SKM-1 (cell line): Measurements from ENCODE around the gene ROPN1L.
"Not testable (repeated sequence)": the region's sequence is repeated elsewhere in the genome, so short reads cannot be mapped to it uniquely, and the experiment has no call there.

Experiments
- DNase-seq: peaks from one replicate; lab custom pipeline; 2025; ENCODE audit not compliant: unreplicated experiment; lab: John Stamatoyannopoulos, UW

Gene ROPN1L

DNA sequence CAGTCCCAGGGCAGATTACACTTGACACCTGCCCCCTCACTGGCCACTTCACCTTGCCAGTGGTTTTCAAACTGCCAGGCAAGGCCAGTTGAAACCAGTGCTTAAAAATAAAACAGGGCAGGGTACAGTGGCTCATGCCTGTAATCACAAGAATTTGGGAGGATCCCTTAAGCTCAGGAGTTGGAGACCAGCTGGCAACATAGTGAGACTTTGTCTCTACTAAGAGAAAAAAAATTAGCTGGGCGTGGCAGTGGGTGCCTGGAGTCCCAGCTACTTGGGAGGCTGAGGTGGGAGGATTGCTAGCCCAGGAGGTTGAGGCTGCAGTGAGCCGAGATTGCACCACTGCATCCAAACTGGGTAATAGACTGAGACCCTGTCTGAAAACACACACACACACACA lies 58.1 kb downstream of the ROPN1L start:
- DNase-seq = no peak

DNA sequence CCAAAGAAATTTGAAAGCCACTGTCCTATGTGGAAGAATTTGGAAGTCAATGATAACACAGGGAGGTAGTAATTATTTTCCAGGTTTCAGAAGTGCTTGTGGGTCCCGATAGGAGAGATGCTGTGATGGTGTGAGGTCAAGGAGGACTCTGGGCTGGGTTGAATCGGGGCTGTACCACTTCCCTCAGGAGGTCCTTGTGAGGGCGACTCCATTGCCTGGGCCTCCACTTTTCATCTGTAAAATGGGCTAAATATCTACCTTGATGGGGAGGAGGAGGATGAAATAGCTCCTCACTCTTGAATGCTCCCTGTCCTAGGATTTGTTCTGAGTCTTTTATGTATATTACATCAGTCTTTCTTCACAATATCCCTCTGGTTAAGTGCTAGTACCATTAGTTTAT lies 59.0 kb downstream of the ROPN1L start:
- DNase-seq = no peak

DNA sequence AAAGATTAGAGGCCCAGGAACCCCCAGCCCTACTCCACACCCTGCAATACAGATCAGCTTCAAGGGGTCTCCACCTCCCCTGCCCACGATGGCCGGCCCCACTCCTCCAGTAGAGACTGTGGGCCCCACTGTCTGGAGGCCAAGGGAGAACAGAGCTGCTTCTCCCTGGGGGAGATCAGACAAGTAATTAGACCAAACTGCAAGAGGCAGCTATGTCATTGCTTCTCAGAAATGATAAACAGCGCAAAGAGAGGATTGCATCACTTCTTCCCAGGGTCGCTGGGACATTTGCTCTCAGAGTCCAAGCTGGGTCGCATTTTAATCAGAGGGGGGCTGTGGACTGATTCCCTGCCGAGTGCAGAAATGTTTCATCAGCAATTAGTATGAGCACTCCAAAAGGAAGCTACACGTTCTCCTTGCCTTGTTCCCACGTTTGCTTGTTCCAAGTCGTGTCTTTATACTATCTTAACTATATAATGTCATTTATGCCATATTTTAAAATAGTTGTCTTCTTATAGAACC lies 59.9 kb downstream of the ROPN1L start:
- DNase-seq = no peak

DNA sequence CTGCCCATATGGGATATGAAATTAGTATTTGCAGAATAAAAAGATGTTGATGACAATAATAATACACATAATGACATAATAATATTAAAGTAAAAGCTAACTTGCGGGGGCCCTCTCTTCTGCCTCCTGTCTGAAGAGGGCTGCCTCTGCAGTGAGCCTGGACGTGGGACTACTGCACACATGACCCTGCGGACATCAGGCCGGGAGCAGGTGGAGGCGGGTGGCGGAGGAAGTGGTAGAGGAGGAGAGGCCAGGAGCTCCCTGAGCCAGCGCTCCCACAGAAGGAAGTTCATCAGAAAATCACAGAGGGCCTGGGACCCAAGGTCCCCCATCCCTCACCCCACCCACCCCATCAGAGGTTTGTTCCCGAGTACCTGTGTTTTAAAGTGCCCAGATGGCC lies 60.5 kb downstream of the ROPN1L start:
- no peak for DNase-seq

DNA sequence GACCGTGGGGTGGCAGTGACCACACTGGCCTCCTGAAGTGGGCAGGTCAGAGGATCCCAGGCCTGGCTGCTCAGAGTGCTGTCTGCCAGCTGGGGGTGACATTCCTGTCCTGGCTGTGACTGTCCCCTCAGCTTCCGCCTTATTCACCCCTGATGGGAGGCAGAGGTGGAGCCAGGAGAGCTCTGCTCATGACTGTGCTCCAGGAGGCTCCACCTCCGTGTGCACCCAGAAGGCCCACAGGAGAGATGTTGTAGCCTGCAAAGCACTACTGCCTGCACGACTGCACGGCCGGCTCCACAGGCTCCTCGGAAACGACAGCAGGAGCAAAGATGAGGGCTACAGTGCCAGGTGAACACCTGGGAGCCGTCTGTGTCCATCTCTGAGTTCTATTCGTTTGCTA lies 60.9 kb downstream of the ROPN1L start:
- DNase-seq = no peak

DNA sequence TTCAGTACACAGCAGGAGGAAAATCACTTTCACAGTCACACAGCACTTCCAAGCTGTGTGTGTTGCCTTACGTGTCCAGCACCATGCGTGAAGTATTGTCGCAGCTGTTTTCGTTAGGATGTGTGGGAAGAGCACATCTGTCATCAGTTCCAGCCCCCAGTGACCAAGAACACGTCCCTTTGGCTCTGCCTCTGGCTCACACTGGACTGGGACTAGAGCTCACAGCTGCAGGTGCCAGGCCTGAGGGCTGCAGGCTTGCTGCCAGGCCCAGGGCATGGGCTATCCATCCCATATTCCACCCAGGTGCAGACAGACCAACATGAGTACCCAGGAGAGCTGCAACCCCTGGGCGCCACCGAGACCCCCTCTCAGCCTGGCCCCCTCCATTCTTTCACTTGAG lies 61.6 kb downstream of the ROPN1L start:
- no peak for DNase-seq

DNA sequence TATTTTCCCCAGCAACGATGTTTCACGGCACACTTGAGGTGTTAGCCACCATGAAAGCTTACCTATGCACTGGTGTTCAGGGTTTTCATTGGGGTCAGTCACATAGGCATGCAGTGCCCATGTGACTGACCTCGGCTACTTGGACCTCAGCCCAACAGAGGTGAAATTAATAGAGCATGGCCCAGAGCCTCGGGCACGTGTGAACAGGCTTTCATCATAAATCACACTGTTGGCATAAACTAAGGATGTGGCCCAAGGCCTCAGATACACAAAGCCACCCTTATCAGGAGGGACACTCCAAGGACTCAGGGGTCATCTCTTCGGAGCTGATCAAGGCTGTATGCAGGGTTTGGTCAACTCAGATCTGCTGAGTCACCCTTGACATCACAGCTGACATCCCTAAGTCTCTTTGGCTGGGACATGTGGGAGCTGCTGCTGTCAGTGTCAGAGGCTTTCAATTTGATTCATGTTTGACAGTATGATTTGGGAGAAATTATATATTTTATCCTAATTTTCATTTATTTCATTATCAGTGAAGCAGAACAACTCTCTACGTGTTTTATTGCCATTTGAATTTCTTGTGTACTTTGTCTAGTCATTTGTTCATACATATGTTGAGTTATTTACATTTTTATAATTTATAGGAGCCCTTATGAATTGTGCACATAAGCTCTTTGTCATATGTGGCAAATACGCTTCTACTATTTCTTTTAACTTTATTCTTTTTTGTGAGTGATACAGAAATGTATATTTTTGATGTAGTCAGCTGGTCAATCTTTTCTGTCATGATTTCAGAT lies 62.5 kb downstream of the ROPN1L start:
- no peak for DNase-seq

DNA sequence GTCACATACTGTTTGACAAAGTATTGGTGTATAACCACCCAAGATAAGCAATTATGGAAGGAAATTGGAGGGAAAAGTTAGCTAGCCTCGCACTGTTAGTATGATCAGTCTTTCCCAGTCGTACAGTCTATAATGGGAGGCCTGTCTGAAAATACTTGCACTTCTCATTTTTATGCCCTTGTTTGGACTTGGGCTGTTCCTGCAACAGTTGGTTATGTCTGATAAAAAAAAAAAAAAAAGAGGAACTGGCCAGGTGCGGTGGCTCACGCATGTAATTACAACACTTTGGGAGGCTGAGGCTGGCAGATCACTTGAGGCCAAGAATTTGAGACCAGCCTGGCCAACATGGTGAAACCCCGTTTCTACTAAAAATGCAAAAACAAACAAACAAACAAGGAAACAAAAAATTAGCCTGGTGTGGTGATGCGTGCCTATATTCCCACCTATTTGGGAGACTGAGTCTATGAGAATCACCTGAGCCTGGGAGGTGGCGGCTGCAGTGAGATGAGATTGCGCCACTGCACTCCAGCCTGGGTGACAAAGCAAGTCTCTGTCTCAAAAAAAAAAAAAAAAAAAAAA lies 63.9 kb downstream of the ROPN1L start:
- DNase-seq = peak; percentile 78

DNA sequence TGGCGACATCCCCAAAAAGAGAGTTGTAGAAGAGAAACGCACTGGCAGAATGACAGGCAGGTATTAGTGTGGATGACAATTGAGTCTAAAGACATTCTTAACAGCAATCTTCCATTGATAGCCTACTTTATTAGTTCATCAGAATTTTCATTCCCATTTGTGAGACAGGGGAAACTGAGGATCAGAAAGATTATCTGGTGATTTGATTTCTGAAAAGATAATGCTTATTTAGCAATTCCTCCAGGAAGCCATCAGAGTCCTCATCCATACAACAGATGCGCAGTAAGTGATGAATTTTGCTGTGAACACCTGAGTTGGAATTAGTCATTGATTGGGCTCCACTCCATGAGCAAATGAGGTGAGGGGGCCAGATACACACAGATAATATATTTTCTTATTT lies 64.9 kb downstream of the ROPN1L start:
- DNase-seq = no peak

DNA sequence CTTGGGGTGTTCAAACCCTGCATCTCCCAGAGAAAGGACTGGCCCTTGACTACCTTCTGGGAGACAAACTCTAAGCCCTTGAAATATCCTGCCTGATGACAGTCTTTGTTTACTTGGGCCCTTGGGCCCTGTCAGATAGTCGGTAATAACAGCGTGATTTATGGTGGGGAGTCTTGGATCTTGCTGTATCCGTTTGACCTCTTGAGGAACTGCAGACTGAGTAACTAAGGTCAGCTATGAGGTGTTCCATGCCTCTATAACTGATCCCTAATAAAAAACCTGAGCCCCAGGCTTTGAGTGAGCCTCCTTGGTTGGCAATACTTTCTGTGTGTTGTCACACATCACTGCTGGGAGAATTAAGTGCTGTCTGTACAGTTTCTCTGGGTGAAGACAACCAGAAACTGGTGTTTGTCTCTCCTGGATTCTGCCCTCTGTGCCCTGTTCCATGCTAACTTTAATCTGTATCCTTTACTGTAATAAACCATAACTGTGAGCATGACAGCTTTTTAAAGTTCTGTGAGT lies 66.0 kb downstream of the ROPN1L start:
- DNase-seq = no peak

DNA sequence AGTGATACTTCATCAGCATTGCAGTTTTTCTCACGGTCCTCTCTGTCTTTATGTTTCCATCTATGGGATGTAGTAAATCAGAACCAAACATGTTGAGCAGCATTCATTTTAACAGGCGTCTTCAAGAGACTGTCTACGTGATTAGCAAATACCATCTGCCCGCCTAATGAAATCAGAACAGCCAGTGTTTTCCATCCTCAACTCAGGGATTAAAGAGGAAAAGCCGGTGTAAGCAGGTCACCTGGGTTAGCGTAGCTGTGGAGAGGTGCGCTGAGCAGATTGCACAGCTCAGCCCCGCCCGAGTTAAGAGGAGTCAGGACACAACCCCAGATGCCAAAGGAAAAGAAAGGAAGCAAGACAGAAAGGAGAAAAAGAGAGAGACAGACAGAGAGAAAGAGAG lies 67.9 kb downstream of the ROPN1L start:
- DNase-seq = no peak

DNA sequence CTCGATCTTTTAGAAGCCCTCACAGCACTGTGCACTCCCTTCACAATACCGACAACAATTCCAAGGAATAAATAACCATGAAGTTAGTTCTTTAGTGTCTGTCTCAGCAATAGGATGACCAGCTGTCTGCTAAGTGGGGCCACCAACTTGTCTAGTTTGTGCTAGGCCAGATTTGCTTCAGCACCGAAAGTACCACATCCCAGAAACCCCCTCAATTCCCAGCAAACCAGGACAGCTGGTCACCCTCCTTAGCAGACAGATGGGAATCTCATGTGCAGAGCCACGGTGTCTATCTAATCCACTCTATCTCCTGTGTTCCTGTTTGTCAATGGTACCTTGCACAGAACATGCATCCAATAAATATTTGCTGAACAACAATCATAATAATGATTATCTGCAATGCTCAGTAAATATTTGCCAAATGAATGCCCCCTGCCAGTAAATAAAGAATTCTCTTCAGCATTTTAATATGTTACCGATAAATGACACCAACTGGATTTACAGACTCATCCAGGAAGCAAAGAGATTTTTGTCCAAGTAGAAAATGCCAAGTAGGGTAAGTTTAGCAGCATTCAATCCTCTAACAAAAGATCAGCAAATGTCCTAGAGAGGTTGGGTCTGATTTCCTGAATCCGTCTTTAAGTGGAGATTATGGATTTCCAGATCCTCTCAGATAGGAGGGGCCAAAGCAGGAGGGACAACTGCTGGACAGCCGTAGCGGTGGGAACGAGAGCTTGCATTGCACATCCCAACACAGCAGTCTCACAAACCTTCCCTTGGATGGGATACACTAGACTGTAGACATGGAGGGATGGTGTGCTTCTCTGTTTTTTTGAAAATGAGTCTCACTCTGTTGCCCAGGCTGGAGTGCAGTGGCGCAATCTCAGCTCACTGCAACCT lies 70.3 kb downstream of the ROPN1L start:
- DNase-seq = no peak

DNA sequence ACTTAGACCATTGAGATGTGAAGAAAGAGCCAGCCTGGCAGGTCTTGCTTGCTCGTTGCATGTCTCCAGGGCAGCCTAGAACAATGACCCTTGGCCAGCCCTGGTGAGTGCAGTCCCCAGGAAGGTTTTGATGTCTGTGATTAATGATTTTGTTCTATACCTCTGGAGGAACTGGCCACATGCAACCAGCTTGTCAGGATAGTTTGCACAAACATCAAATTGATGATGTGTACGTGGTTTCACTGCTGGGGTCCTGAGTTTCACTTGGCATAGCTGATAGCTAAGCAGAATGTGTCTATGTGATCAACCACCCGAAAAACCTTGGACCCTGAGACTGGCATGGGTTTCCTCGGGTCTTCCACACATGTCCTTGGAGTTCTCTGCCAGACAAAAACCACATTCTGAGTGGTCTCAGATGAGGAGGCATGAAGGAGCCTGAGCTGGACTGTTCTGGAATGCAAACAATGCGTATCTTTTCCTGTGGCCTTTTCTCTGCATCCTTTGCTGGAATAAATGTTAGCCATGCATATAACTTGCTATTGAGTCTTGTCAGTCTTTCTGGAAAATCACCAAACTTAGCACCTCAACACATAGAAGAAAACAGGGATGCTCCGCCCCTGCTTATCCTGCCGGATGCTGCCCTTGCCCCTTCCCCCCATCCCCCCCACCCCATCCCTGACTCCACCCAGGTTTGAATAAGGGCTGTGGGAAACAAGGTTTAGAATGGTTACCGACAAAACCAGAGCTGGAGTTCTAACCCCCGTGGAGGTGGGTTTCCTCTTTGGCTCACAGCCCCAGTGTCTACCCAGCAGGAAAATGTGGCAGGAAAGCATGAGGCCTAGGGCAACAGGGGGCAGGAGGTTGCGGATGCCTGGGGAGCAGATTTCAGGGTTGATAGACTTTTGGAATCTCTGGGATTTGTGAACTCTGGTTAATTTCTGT lies 72.1 kb downstream of the ROPN1L start:
- no peak for DNase-seq

DNA sequence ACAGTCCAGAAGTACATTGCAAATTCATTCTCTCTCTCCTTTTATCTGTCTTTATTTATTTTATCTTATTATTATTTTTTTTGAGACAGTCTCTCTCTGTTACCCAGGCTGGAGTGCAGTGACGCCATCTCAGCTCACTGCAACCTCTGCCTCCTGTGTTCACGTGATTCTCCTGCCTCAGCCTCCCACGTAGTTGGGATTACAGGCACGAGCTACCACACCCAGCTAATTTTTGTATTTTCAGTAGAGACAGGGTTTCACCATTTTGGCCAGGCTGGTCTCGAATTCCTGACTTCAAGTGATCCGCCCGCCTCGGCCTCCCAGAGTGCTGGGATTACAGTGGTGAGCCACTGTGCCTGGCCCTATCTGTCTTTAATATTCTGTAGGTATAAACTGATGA lies 72.9 kb downstream of the ROPN1L start:
- not testable (repeated sequence) for DNase-seq
